ENCODE data around the gene DYNLT2B.

DNA sequence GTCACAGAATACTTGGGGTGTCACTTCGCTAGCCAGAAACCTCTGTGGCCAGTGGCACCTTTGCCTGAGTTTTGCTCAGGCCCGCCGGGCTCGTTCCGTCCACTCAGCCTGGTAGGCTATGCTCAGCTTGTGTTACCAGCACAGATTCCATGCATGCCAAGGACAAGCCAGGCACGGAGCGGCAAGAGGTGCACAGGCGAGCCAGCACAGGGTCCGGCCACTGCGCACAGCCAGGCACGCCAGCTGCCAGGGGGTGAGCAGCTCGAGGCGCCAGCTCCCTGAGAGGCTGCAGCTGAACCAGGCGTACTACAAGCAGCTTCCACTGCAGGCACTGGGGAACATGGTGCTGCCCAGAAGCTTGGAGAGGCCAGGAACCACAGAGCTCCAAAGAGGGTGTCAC, 45.2 kb downstream of the DYNLT2B start:
- TF ChIP-seq, protein P1, sequence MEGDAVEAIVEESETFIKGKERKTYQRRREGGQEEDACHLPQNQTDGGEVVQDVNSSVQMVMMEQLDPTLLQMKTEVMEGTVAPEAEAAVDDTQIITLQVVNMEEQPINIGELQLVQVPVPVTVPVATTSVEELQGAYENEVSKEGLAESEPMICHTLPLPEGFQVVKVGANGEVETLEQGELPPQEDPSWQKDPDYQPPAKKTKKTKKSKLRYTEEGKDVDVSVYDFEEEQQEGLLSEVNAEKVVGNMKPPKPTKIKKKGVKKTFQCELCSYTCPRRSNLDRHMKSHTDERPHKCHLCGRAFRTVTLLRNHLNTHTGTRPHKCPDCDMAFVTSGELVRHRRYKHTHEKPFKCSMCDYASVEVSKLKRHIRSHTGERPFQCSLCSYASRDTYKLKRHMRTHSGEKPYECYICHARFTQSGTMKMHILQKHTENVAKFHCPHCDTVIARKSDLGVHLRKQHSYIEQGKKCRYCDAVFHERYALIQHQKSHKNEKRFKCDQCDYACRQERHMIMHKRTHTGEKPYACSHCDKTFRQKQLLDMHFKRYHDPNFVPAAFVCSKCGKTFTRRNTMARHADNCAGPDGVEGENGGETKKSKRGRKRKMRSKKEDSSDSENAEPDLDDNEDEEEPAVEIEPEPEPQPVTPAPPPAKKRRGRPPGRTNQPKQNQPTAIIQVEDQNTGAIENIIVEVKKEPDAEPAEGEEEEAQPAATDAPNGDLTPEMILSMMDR (IDR thresholded peaks at IDR 0.05): no peak
- TF ChIP-seq POLR2A (IDR thresholded peaks at IDR 0.05): no peak

Measured in esophagus squamous epithelium (tissue), 4 donors.